ENCODE measurements around the gene OGFR. TPM values are rescaled to one million over a fixed set of nuclear protein-coding genes. Genes with fewer than 3 reads are reported as not detected.
A peak's percentile ranks its signal among the peaks of the same experiment; 100 is the strongest.

OGFR gene
- total RNA-seq, 1 experiment from 2014 or later, result 80.1 TPM

DNA sequence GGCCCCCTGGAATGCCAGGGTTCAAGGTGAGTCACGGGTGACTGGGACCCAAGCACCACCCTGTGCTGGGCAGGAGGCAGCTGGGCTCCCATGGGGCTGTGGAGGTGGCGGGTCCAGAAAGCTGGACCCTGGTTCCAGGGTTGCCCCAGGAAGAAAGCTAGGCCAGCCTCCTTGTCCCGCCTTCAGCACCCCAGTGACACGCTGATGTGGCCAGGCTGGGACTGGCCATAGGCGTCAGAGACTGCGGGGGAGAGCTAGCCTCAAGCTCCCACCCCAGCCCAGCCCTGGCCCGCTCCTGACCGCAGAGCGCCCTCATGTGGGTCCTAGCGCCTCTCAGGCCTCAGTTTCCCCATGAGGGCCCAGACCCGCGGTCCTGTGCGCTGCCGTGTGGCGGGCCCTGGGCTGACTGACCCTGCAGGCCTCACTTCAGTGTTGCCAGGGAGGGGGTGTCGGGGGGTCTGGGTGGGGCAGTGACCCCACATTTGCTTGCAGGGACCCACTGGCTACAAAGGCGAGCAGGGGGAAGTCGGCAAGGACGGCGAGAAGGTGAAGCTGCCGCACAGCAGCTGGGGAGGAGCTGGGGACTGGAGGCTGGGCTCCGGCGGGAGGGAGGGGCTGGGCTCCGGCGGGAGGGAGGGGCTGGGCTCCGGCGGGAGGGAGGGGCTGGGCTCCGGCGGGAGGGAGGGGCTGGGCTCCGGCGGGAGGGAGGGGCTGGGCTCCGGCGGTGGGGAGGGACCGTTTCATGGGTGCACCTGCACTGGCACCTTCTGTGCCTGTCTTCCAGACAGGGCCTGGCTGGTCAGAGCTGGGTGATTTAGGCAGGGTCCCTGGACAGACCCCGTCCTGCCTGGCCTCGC lies 20.1 kb downstream of the OGFR start:
- peaks cover 11% of the 10 kb centered on the region for H3K36me3 Mint-ChIP-seq (ENCODE audit: insufficient read depth, unreplicated experiment)
- peaks cover 13% of the 10 kb centered on the region for H3K4me1 Mint-ChIP-seq (ENCODE audit: low read depth, unreplicated experiment)
- CTCF ChIA-PET, result interaction anchor here (0.7 to 1.2 kb wide), 3 partner anchors 10 to 138 kb away, joined by 3 to 4 read pairs (median 4); no protein-coding TSS in a partner anchor
- H3K9me3 Mint-ChIP-seq (ENCODE audit: low read depth, unreplicated experiment), result no peaks in the 10 kb centered on the region
- no peaks in the 10 kb centered on the region for H3K27me3 Mint-ChIP-seq (ENCODE audit: unreplicated experiment)
- H3K4me3 Mint-ChIP-seq (ENCODE audit: low read depth, unreplicated experiment), result peak overlapping the region; percentile 53
- intact Hi-C loops (cut with micrococcal nuclease; ENCODE audit: unreplicated experiment), result no loop called here
- peak; percentile 77 for DNase-seq
- no TSS peak for BruUV-seq (replicated peaks)
- H3K27ac Mint-ChIP-seq (ENCODE audit: unreplicated experiment), result no peak overlapping the region
- TF ChIP-seq, protein P1, sequence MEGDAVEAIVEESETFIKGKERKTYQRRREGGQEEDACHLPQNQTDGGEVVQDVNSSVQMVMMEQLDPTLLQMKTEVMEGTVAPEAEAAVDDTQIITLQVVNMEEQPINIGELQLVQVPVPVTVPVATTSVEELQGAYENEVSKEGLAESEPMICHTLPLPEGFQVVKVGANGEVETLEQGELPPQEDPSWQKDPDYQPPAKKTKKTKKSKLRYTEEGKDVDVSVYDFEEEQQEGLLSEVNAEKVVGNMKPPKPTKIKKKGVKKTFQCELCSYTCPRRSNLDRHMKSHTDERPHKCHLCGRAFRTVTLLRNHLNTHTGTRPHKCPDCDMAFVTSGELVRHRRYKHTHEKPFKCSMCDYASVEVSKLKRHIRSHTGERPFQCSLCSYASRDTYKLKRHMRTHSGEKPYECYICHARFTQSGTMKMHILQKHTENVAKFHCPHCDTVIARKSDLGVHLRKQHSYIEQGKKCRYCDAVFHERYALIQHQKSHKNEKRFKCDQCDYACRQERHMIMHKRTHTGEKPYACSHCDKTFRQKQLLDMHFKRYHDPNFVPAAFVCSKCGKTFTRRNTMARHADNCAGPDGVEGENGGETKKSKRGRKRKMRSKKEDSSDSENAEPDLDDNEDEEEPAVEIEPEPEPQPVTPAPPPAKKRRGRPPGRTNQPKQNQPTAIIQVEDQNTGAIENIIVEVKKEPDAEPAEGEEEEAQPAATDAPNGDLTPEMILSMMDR (IDR thresholded peaks at IDR 0.05; ENCODE audit: unreplicated experiment), result no peak

DNA sequence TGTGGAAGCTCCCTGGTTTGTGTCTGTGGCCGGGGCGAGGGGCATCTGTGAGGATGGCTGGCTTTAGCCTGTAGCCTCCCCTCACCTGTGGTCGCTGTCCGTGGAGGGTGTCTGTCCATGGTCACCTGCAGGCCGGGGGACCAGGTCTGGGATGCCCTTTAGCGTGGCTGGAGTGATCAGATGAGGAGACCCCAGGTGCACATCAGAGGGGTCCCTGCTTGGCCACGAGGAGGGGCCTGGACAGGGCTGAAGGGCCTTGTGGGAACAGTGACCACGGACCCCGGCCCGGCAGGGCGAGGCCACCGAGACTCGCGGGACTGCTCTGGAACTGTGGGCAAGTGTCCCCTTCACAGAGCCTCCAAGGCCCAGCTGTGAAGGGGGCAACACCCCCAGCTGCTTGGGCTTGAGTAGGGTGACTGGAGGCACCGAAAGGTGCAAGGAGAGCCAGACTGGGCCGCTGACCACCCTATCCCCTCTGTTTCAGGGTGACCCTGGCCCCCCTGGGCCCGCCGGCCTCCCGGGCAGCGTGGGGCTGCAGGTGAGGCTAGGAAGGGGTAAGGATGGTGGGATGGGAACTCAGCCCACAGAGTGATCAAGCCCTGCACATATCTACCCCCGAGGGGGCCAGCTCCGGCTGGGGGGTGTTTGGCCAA lies 20.8 kb downstream of the OGFR start:
- no peak for DNase-seq
- Mint-ChIP-seq H3K36me3 (ENCODE audit: insufficient read depth, unreplicated experiment) (peaks cover 11% of the 10 kb centered on the region), H3K27ac (ENCODE audit: unreplicated experiment) (no peak overlapping the region), H3K27me3 (ENCODE audit: unreplicated experiment) (no peaks in the 10 kb centered on the region), H3K9me3 (ENCODE audit: low read depth, unreplicated experiment) (no peaks in the 10 kb centered on the region), H3K4me1 (ENCODE audit: low read depth, unreplicated experiment) (peaks cover 6% of the 10 kb centered on the region), H3K4me3 (ENCODE audit: low read depth, unreplicated experiment) (peak overlapping the region; percentile 53)
- BruUV-seq (replicated peaks), result no TSS peak
- CTCF ChIA-PET, result interaction anchor here (0.7 to 1.2 kb wide), 2 partner anchors 10 to 139 kb away, joined by 3 to 4 read pairs; no protein-coding TSS in a partner anchor
- intact Hi-C loops (cut with micrococcal nuclease; ENCODE audit: unreplicated experiment), result no loop called here
- TF ChIP-seq, protein P1 (IDR thresholded peaks at IDR 0.05; ENCODE audit: unreplicated experiment), result no peak

GRCh38 chr20:62825986-62826645 lies 21.5 kb downstream of the OGFR start:
- no TSS peak for BruUV-seq (replicated peaks)
- CTCF ChIA-PET, result no interaction called here
- H3K9me3 Mint-ChIP-seq (ENCODE audit: low read depth, unreplicated experiment), result no peaks in the 10 kb centered on the region

More at GRCh38 chr20:62825986-62826645, 21.5 kb downstream of the OGFR start:
- H3K4me3 Mint-ChIP-seq (ENCODE audit: low read depth, unreplicated experiment), result no peak overlapping the region
- peaks cover 11% of the 10 kb centered on the region for H3K36me3 Mint-ChIP-seq (ENCODE audit: insufficient read depth, unreplicated experiment)
- no peaks in the 10 kb centered on the region for H3K27me3 Mint-ChIP-seq (ENCODE audit: unreplicated experiment)
- TF ChIP-seq, protein P1 (IDR thresholded peaks at IDR 0.05; ENCODE audit: unreplicated experiment), result no peak
- intact Hi-C loops (cut with micrococcal nuclease; ENCODE audit: unreplicated experiment), result no loop called here
- no peak for DNase-seq
- H3K4me1 Mint-ChIP-seq (ENCODE audit: low read depth, unreplicated experiment), result peaks cover 6% of the 10 kb centered on the region
- no peak overlapping the region for H3K27ac Mint-ChIP-seq (ENCODE audit: unreplicated experiment)

Data from Calu3 (cell line).